GM19025 (cell line): Measurements from ENCODE around the gene RPUSD1.
"Not testable (repeated sequence)": the region's sequence is repeated elsewhere in the genome, so short reads cannot be mapped to it uniquely, and the experiment has no call there.

Experiments
- ATAC-seq: cut with Tn5 transposase; IDR thresholded peaks from one replicate; pipeline ENCODE4 v1.9.1; 2021; ENCODE audit warnings: mild to moderate bottlenecking, low read depth, moderate library complexity; ENCODE audit not compliant: unreplicated experiment

Gene RPUSD1, protein sequence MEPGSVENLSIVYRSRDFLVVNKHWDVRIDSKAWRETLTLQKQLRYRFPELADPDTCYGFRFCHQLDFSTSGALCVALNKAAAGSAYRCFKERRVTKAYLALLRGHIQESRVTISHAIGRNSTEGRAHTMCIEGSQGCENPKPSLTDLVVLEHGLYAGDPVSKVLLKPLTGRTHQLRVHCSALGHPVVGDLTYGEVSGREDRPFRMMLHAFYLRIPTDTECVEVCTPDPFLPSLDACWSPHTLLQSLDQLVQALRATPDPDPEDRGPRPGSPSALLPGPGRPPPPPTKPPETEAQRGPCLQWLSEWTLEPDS

DNA sequence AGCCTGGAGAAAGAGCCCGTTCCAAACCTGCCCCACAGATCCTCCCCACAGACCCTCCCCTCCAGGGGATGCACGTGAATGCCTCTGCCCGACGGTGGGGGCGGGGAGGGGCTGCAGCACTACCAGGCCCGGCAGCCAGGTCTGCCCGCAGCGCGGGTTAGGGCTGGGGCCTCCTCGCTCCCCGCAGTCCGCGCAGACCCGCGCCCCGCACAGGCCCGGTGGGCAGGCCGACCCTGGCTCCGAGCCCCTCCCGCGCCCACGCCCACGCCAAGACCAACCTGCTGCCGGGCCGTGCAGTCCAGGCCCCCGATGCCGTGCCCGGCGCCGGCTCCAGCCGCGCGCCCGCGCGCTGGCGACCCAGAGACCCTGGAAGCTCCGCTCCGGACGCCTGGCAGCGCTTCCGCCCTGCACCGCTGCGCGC is at the start of gene RPUSD1:
RPUSD1 (minus strand) TSS at position 404 of the 421 bp plus-strand sequence. CDS start 644 bp downstream, outside the sequence.
- peak; percentile 21 for ATAC-seq

DNA sequence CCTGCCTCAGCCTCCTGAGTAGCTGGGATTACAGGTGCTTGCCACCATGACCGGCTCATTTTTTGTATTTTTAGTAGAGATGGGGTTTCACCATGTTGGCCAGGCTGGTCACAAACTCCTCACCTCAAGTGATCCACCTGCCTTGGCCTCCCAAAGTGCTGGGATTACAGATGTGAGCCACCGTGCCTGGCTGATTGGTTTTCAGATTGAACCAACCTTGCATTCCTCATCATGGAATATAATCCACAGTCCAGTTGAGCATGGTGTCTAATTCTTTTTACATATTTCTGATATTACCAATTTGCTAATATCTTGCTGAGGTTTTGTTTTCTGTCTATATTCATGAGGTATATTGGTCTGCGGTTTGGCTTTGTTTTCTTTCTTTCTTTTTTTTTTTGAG is 48.6 kb upstream of the RPUSD1 start:
- not testable (repeated sequence) for ATAC-seq

DNA sequence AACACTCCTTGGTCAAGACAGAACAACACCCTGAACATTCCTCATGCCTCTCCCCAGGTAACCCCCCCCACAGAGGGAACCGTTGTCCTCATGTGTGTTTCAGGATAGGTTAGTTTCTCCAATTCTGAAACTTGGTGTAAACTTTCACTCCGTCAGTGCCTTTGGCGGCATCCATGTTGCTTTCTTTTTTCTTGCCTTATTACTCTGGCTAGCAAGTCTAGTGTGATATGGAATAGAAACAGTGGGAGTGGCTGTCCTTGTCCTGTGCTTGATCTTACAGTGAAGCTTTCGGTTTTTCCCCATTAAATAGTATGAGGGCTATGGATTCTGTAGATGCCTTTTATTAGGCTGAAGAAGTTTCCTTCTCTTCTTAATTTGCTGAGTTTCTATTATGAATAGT is 48.0 kb upstream of the RPUSD1 start:
- ATAC-seq: no peak

DNA sequence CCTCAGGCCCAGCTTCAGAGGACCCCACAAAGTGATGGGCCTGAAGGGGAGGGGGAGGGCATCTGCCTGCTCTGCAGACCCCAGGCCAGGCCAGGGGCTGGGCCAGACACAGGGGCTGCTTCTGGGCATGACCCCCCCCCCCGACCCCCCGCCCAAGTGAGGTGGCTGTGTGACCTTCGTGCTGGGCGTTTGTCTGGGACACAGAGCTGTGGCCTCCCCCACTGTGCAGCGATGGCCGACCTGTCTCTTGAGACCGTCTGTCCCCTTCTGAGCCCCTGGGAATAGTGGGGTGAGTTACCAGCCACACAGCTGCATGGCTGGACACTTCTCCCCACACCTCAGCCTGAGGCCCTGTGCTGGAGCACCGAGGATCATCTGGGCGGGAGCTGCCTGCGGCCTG is 47.2 kb upstream of the RPUSD1 start:
- ATAC-seq: no peak

DNA sequence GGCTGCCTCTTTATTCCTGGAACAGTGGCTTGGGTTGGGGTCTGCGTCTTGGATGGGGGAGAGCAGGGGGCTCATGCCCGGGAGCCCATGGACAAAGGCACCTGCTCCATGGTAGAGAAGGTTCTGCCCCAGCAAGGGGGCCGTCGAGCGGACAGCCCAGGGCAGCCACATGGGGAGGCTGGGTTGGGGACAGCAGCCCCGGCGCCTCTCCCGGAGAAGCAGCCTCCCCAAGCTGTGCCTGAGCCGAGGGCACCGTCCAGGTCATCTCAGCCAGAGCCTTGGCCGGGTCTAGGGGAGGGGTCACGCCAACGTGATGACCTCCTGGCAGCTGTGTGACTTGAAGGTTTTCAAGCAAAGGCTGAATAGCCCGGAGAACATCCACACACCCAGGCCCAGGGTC is 45.2 kb upstream of the RPUSD1 start:
- ATAC-seq: no peak

DNA sequence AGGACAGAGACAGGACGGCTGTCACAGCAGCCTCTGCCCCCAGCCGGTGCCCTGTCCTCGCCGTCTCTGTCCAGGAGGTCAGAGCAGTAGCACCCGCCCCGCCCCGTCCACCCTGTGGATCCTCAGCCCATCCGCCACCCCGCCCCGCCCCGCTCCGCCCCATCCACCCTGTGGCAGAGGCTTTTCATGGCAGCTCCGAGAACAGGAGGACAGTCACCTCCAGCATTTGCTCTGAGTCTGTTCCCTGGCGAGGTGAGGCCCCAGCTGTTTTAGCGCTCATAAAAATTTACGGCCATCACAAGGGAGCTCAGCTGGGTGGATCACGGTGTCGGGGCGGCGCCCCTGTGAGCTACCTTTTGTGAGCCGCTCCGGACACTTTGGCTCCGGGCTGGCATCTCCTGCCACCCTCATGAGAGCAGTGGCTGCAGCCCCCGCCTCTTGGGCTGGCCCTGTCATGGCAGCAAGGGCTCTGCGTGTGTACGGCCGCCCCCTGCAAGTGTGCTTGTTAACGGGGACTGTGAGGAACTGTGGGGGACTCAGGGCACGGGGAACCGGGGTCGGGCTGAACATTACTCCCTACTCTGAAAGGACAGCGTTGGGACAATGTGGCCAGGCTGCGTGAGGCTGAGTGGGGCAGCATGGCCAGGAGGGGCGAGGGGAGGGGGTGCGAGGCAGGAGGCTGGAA is 44.6 kb upstream of the RPUSD1 start:
- ATAC-seq: no peak

DNA sequence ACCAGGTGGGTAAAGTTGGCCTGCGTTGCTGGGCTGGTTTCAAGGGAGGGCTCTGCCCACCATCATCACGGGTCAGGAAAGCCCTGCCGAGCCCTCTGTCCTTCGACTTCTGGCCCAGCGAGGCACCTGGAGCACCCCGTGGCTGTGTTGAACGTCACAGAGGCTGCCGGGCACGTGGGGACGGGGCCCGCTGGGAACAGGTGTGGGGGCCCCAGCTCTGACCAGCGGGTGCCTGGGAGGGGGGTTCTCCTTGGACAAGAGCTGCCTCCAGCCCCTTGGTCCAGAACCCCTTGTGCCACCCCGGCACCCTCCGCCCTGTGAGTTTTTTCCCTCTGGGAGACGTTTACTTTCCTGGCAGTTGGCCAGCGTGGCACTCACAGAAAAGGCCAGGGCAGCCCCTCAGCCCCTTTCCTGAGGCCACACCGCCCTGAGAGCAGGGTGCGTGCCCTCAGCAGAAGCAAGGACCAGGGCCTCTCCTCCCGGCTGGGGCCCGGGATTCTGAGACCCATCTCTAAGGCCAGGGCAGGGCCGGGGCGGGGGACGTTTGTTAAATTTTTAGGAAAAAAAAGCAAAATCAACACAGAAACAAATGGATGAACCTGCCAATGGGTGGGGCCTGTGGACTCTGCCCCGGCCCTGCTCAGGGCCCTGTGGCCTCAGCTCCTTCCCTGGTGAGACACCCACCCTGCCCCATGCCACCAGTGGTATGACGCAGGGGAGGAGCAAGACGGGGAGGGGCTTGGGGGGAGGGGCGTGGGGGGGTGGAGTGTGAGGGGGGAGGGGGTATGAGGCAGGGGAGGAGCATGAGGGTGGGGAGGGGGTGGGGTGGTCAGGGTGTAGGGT is 43.6 kb upstream of the RPUSD1 start:
- ATAC-seq: no peak

DNA sequence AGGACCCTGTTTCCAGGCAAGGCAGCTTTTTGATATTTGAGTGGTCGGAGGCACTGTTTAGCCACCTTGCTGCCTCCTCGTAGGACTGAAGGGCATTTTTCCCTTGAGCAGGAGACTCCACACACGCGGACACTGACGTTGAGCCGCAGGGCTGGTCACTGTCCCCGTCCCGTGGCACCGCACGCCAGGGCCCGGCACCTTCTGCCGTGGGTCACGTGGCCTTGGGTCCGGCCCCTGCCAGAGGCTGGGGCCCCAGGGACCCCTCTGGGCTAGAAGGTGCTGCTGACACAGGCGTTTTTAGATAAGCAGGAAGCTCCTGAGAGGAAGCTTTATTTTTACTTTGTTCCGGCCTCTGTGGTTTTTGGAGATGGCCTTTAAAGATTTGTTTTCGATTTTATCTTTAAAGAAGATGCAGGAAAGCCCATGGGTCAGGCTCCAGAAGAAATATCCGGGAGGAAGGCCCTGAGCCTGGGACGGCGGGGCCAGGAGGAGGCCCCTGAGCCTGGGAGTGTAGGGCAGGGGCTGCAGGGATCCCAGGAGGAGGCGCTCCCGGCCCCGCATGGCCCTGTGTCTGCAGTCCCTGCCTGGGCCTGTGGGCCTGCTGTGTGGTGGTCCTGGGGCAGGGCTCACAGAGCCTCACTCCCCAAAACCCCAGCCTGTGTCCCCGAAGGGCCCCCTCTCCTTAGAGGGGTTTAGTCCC is 42.8 kb upstream of the RPUSD1 start:
- ATAC-seq: no peak

DNA sequence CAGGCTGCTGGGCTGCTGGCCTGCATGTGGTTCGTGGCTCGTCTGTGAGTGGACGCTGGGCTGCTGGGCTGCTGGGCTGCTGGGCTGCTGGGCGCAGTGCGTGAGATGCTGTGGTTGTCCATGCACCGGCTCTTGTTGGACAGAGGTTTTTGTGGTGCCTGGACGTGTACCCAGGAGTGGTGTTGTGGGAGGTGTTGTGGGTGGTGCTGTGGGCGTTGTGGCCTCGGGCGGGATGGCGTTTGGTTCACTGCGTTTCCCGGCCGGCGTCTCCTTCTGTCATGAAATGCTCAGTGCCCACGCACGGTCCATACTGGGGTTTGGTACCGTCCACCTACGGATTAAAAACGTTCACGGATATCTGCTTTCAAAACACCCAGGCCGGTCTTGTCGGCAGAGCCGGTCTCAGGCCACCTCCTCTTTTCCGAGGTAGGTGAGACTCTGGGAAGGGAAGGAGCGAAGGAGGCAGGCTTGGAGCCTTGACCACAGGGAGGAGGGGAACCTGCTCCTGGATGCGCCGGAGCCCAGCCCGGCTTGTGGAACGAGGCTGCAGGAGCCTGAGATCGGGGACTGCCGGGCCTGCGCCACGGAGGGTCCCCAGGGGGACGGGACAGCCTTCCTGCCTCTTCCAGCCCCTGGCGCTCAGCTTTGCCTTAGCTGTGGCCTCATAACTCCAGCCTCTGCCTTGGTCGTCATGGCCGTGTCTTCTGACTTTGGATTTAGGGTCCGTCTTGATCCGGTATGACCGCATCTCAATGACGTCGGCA is 42.1 kb upstream of the RPUSD1 start:
- no peak for ATAC-seq

DNA sequence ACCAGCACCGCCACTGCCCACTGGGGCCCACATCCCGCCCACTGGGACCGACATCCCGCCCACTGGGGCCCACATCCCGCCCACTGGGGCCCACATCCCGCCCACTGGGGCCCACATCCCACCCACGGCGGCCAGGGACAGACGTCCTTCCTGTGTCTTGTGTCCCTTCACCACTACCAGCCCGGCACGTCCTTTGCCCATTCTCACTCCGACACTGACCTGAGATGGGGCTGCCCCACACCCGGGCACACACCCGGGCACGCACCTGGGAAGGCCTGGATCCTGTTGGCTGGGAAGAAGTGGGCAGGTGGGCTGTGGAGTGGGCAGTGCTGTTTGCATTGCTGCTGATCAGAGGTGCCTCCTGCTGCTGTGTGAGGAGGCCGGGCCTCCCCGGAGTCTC is 40.7 kb upstream of the RPUSD1 start:
- ATAC-seq: no peak

DNA sequence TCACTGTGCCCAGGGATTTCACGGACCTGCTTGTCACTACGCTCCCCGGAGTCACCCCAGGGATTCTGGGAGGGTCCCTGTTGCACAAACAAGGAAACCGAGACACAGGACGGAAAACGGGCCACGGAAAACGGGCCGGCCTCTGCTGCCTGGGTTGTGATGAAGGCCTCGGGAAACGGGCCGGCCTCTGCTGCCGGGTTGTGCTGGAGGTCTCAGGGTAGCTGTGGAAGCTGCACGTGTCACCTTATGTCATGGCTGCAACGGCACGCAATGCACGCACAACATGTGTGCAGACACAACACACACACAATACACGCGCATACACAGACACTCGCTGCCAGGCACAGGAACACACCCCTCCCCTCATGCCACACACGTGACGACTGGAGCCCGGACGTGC is 39.3 kb upstream of the RPUSD1 start:
- ATAC-seq: no peak

DNA sequence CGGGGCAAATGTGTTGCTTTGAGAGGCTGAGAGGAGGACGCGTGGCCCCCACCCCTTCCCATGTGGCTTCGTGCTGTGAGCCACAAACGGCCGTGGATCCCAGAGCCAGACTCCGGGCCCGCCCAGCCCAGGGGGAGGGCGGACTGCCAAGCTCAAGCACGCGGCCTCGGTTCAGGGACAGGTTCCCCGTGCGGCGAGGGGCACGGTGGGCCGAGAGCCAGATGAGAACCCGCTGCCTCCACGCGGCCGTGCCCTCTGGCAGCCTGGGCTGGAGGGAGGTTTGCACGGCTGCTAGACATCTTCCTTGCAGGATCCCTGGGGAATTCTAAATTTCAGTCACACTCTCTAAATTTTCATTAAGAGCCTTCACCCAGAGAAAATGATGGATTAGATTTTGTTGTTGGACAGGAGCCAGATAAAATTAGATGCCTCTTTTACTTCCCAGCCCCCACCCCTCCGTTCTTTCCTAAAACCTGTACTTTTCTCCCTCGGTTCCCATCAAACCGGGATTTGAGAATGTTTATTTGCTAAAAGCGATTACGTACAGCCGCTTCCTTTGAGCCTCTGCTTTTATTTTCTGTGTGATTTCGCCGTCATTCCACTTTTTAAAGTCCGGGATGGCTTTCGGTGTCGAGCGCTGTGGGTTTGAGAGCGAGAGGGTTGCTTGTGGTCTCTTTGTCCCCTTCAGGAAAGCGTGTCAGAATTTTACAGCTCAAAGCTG is 37.3 kb upstream of the RPUSD1 start:
- ATAC-seq: no peak

DNA sequence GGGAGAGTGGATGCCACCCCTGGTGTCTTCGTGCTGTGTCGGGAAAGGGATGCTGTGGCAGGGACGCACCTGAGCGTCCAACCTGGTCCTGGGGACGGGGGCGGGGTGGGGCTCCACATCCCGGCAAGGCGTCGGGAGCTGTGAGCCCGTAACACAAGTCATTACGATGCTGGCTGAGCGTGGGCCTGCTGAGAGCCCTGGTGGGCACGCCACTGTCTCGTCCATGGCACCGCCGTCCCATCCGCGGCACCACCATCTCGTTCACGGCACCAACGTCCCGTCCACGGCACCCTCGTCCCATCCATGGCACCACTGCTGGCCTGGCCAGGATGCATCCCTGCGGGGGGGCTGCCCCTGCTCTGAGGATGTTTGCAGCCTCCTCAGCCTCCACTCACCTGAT is 36.4 kb upstream of the RPUSD1 start:
- ATAC-seq: no peak

DNA sequence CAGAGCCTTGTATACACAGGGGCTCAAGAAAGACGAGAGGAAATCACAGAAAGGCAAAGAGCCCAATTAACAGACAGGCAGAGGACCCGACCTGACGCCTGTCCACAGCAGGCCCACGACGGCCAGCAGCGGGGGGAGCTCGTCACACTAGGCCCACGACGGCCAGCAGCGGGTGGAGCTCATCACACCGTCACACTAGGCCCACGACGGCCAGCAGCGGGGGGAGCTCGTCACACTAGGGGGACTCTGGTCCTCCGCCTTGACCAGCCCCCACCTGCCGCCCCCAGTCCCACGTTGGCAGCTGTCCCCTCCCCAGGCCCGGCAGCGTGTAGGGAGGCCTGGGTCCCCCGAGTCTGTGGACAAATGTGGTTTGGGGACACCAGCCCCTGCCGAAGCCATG is 36.0 kb upstream of the RPUSD1 start:
- ATAC-seq: no peak

DNA sequence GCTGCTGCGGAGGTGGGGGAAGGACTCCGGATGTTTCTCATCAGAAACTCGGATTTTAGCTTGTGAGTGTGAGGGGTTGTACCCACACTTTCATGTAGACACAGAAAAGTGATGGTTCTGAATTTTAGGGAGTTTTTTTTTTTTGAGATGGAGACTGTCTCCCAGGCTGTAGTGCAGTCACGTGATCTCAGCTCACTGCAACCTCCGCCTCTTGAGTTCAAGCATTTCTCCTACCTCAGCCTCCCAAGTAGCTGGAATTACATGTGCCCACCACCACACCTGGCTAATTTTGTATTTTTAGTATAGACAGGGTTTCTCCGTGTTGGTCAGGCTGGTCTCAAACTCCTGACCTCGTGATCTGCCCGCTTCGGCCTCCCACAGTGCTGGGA is 34.7 kb upstream of the RPUSD1 start:
- ATAC-seq: no peak

DNA sequence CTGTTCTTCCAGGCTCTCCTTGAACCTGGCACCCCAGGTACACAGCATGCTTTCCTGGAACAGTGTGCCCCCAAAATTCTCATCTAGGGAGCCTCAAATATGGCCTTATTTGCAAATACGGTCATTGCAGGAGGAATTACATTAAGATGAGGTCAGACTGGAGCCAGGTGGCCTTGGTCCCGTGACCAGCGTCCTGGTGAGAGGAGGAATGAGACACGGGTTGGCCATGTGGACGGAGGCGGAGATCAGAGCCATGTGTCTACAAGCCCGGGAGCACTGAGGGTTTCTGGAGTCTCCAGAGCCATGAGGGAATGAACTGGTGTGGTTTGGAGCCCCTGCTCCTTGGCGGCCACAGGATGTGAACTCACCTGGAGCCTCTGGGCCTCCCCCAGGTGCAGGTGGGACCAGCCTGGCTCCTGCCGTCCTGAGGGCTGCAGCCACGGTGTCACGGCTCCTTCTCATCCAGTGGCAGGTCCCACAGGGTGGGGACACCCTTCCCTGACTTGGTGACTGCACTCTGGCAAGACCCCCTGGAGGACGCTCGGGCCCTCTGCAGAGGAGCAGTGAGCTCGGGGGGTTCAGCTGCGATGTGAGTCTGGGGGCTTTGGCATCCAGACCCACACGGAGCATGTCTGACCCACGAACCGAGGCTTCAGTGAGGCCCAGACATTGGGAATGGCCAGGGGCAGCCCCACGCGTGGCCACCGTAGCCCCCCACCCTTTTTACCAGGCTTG is 34.2 kb upstream of the RPUSD1 start:
- no peak for ATAC-seq

DNA sequence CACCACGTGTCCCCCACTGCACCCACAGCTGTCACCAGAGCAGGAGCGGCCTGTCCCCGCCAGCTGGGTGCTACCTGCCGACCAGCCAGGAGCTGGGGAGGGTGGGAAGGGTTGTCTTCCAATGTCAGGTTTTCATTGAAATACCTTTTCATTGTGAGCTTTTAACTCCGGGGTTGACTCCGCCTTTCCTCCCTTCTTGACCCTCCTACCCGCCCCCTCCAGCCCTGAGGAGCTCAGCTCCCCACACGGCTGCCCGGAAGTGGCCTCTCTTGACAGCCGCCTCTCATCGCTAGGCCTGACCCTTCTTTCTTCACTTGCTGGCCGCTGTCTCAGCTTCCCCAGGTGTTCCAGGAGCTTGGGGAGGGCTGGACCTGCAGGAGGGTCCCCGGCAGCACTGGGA is 33.6 kb upstream of the RPUSD1 start:
- ATAC-seq: no peak

DNA sequence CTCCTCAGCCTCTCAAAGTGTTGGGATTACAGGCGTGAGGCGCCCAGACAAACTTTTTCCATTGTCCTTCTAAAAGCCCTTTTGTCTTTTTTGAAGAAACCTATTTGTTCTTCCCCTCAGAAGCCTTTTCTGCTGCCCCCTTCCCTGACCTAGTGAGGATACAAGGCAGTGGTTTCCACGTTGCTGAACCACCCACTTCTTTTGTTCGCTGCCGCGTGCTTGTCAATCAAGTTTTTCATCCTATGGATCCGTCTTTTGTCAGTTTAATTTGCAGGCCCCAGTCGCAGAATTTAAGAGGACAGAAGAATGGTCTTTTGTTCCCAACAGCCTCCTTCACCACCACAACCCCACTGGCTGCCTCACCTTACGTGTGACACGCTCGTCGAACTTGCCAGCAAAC is 32.6 kb upstream of the RPUSD1 start:
- ATAC-seq: no peak

DNA sequence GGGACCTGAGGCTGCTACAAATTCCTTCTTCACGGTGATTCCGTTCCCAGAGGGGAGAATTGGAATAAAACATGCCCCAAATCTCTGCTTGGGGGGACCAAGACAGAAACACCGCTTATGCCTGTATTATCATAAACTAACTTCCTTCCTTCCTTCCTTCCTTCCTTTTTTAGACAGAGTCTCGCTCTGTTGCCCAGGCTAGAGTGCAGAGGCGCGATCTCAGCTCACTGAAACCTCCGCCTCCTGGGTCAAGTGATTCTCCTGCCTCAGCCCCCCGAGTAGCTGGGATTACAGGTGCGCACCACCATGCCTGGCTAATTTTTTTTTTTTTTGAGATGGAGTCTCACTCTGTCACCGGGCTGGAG is 31.8 kb upstream of the RPUSD1 start:
- ATAC-seq: not testable (repeated sequence)
